Adipocyte (in vitro differentiated cells): ENCODE measurements around the gene RCBTB1.
"Not testable (repeated sequence)": the region's sequence is repeated elsewhere in the genome, so short reads cannot be mapped to it uniquely, and the experiment has no call there.

Experiments
- DNase-seq: peaks from one replicate; pipeline ENCODE4 v3.0.0-alpha.2; 2015; ENCODE audit warnings: low read depth
- H3K27me3 ChIP-seq: replicated peaks from 2 replicates; pipeline ENCODE4 v1.7.0; 2013; ENCODE audit warnings: mild to moderate bottlenecking, low read length, moderate library complexity; ENCODE audit not compliant: control insufficient read depth, insufficient read depth
- H3K36me3 ChIP-seq: 2 replicates; pipeline ENCODE4 v1.7.0; 2013; ENCODE audit warnings: low read length, mild to moderate bottlenecking, moderate library complexity; ENCODE audit not compliant: control insufficient read depth, insufficient read depth, severe bottlenecking
- H3K4me1 ChIP-seq: 2 replicates; pipeline ENCODE4 v1.7.0; 2013; ENCODE audit warnings: mild to moderate bottlenecking, low read length, moderate library complexity; ENCODE audit not compliant: control insufficient read depth, insufficient read depth
- H3K4me3 ChIP-seq: 2 replicates; pipeline ENCODE4 v1.7.0; 2013; ENCODE audit warnings: mild to moderate bottlenecking, low read length, moderate library complexity
- H3K9ac ChIP-seq: 2 replicates; pipeline ENCODE4 v1.7.0; 2013; ENCODE audit warnings: mild to moderate bottlenecking, low read length, moderate library complexity
- H3K9me3 ChIP-seq: 2 replicates; pipeline ENCODE4 v1.7.0; 2013; ENCODE audit warnings: mild to moderate bottlenecking, low read length, moderate library complexity; ENCODE audit not compliant: control insufficient read depth

The RCBTB1 gene

GRCh38 chr13:49620170-49620621 lies 34.8 kb upstream of the RCBTB1 start:
- no peak overlapping the region for H3K9ac ChIP-seq
- H3K36me3 ChIP-seq, result no peaks in the 10 kb centered on the region
- no peaks in the 10 kb centered on the region for H3K27me3 ChIP-seq
- DNase-seq, result no peak
- no peak overlapping the region for H3K4me3 ChIP-seq
- peaks cover 4% of the 10 kb centered on the region for H3K4me1 ChIP-seq
- H3K9me3 ChIP-seq, result no peaks in the 10 kb centered on the region

DNA sequence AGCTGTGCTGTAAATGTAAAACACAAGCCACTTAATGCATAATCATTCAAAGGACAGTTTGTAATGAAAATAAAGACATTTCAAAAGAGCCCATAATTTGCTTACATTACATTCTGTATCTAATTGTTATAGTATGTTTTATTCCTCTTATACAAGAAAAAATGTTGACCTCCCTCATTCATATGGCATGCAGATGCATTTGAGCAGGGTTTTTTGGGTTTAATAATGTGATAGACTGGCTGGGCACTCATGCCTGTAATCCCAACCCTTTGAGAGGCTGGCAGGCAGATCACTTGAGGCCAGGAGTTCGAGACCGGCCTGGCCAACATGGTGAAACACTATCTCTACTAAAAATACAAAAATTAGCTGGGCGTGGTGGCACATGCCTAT lies 31.3 kb upstream of the RCBTB1 start:
- Histone ChIP-seq H3K4me1 (no peaks in the 10 kb centered on the region), H3K9ac (no peak overlapping the region), H3K9me3 (peaks cover 3% of the 10 kb centered on the region), H3K27me3 (no peaks in the 10 kb centered on the region), H3K36me3 (no peaks in the 10 kb centered on the region), H3K4me3 (no peak overlapping the region)
- peak; percentile 34 for DNase-seq

DNA sequence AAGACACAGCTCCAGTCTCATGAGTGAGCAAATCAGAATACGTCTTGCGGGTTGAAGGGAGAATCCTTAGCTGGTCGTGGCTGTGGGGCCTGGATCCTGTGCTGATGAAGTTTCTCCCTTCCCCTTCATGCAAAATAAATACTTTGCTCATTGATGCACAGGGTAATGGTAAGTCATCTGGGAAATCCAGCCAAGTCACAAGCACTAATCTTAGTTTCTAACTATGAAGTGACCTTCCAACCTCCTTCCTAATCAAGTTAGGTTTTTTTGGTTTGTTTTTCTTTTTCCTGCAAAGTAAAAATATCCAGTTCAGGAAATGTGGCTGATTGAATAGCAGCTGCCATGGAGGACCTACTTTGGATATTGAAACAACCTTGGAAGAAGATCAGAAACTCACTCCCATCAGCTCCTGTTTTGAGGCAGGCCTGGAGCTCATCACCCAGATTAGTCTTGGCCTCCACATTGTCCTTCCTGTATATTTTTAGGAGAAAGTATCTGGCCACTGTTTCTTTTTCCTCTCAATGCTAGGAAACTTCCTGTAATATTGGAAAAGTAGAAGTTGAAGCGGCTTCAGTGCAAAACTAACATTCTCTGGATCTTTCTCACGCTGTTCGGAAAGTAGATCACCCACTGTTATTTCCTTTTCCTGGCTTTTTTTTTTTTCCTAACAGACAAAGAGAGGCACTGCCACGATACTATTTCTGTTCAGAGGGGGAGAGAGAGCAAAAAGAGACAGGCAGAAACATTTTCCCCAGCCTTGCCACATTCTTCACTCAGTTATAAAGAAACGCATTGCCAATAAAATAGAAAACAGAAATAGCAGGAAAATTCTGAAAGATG lies 30.7 kb upstream of the RCBTB1 start:
- no peak overlapping the region for H3K9ac ChIP-seq
- peaks cover 3% of the 10 kb centered on the region for H3K9me3 ChIP-seq
- no peaks in the 10 kb centered on the region for H3K4me1 ChIP-seq
- no peak overlapping the region for H3K4me3 ChIP-seq
- H3K36me3 ChIP-seq, result no peaks in the 10 kb centered on the region
- no peak for DNase-seq
- no peaks in the 10 kb centered on the region for H3K27me3 ChIP-seq

DNA sequence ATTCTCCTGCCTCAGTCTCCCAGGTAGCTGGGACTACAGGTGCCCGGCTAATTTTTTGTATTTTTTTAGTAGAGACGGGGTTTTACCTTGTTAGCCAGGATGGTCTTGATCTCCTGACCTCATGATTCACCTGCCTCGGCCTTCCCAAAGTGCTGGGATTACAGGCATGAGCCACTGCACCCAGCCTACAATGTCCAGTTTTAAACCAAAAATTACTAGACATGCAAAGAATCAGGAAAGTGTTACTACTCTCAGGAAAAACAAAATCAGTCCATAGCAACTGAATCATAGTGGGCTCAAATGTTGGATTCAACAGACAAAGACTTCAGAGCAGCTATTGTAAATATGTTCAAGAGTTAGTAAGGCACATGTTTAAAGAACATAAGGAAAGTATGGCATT lies 26.7 kb upstream of the RCBTB1 start:
- DNase-seq, H3K9ac ChIP-seq, H3K36me3 ChIP-seq, H3K4me1 ChIP-seq, H3K27me3 ChIP-seq, H3K4me3 ChIP-seq, H3K9me3 ChIP-seq: not testable (repeated sequence)

- no peak for DNase-seq
- Histone ChIP-seq H3K27me3 (no peaks in the 10 kb centered on the region), H3K36me3 (no peaks in the 10 kb centered on the region), H3K9ac (no peak overlapping the region), H3K4me3 (no peak overlapping the region), H3K4me1 (no peaks in the 10 kb centered on the region), H3K9me3 (peaks cover 3% of the 10 kb centered on the region)
Measured at GRCh38 chr13:49610176-49610575, 24.8 kb upstream of the RCBTB1 start.

GRCh38 chr13:49608651-49609331 lies 23.4 kb upstream of the RCBTB1 start:
- H3K27me3 ChIP-seq, result no peaks in the 10 kb centered on the region
- no peak overlapping the region for H3K9ac ChIP-seq
- H3K4me1 ChIP-seq, result no peaks in the 10 kb centered on the region
- H3K4me3 ChIP-seq, result no peak overlapping the region
- no peak for DNase-seq
- peaks cover 3% of the 10 kb centered on the region for H3K9me3 ChIP-seq
- H3K36me3 ChIP-seq, result no peaks in the 10 kb centered on the region

DNA sequence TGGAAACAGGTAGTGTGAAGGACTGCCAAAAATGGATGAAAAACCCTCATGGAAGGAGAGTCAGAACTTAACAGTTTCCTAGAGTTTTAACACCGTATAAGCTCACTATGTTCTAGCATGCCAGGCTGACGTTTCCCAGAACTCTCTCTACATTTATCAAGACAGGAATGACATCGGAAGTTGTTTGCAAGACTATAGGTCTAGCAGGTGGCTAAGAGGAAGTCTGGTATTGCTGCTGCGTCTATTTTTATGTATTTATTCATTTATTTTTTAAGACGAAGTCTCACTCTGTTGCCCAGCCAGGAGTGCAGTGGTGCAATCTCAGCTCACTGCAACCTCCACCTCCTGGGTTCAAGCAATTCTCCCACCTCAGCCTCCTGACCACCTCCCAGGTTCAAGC lies 22.4 kb upstream of the RCBTB1 start:
- Histone ChIP-seq H3K36me3 (no peaks in the 10 kb centered on the region), H3K4me3 (no peak overlapping the region), H3K9me3 (peaks cover 3% of the 10 kb centered on the region), H3K4me1 (no peaks in the 10 kb centered on the region), H3K27me3 (no peaks in the 10 kb centered on the region), H3K9ac (no peak overlapping the region)
- no peak for DNase-seq

DNA sequence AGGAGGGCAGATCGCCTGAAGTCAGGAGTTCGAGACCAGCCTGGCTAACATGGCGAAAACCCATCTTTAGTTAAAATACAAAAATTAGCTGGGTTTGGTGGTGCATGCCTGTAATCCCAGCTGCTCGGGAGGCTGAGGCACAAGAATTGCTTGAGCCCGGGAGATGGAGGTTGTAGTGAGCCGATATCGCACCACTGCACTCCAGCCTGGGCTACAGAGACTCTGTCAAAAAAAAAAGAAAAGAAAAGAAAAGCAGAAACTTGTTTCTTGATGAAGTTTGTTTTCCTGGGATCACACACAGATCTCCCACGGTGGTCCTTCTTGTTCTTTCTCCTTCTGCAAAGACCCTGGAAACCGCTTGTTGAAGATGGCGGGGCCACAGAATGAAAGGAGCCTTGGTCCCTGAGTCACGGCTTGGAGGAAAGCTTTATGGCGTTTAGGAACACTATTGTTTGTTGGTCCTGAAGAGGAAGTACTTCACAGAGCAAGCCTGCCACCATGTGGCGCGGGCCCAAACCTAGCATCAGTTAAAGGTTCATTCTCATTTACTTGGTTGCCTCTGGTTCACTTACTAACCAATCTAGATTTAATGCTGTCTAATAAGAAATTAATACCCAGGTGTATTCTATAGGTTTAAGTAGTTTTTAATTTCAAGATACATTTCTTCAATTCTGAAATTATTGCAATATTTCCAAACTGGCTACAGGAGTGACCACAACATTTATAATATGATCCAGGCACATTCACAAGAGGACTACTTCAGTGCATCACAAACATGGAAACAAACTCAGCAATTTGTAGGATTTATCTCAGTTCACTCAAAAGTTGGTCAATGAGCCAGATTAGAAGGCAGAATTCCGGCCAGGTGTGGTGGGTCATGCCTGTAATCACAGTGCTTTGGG lies 21.6 kb upstream of the RCBTB1 start:
- H3K4me3 ChIP-seq, result peak overlapping the region; percentile 80
- H3K36me3 ChIP-seq, result no peaks in the 10 kb centered on the region
- peak; percentile 94 for DNase-seq
- no peaks in the 10 kb centered on the region for H3K27me3 ChIP-seq
- H3K9me3 ChIP-seq, result peaks cover under 1% of the 10 kb centered on the region
- H3K4me1 ChIP-seq, result no peaks in the 10 kb centered on the region
- H3K9ac ChIP-seq, result peak overlapping the region; percentile 81

- no peaks in the 10 kb centered on the region for H3K9me3 ChIP-seq
- H3K36me3 ChIP-seq, result no peaks in the 10 kb centered on the region
- no peaks in the 10 kb centered on the region for H3K4me1 ChIP-seq
- no peaks in the 10 kb centered on the region for H3K27me3 ChIP-seq
- no peak for DNase-seq
- no peak overlapping the region for H3K4me3 ChIP-seq
- H3K9ac ChIP-seq, result no peak overlapping the region
Measured at GRCh38 chr13:49604570-49604969, 19.2 kb upstream of the RCBTB1 start.

GRCh38 chr13:49602615-49603014 lies 17.3 kb upstream of the RCBTB1 start:
- H3K4me3 ChIP-seq, H3K9ac ChIP-seq, H3K36me3 ChIP-seq, DNase-seq, H3K27me3 ChIP-seq, H3K9me3 ChIP-seq, H3K4me1 ChIP-seq: not testable (repeated sequence)

GRCh38 chr13:49602005-49602404 lies 16.6 kb upstream of the RCBTB1 start:
- Histone ChIP-seq H3K27me3 (peaks cover 5% of the 10 kb centered on the region), H3K36me3 (no peaks in the 10 kb centered on the region), H3K9me3 (no peaks in the 10 kb centered on the region), H3K4me1 (no peaks in the 10 kb centered on the region), H3K4me3 (no peak overlapping the region), H3K9ac (no peak overlapping the region)
- DNase-seq, result no peak
